SK-N-SH treated with all-trans-retinoic acid at 6 μM for 48 hours (cell line): ENCODE measurements around the gene SIRT7.

Experiments used
- ARNTL ChIP-seq: fragments of 450-650 bp; formaldehyde crosslinking; IDR thresholded peaks from 2 replicates; pipeline ENCODE4 v1.5.0; 2020; ENCODE audit warnings: low read depth, mild to moderate bottlenecking, moderate library complexity, borderline replicate concordance
- ESRRG ChIP-seq: fragments of 250-450 bp; sonication (Bioruptor Pico); IDR thresholded peaks from 2 replicates; pipeline ENCODE4 v1.6.1; 2021; ENCODE audit warnings: mild to moderate bottlenecking
- GLIS3 ChIP-seq: fragments of 250-450 bp; sonication (Bioruptor Pico); IDR thresholded peaks from 2 replicates; pipeline ENCODE4 v1.5.0; 2020; ENCODE audit warnings: mild to moderate bottlenecking, moderate library complexity
- ISL1 ChIP-seq: fragments of 250-450 bp; sonication (Bioruptor Pico); IDR thresholded peaks from 2 replicates; pipeline ENCODE4 v2.1.2; 2022; ENCODE audit warnings: mild to moderate bottlenecking, moderate library complexity
- PPARA ChIP-seq: fragments of 250-450 bp; sonication (Bioruptor Pico); IDR thresholded peaks from 2 replicates; pipeline ENCODE4 v1.5.0; 2020; ENCODE audit warnings: mild to moderate bottlenecking, borderline replicate concordance
- RARB ChIP-seq: fragments of 250-450 bp; sonication (Bioruptor Pico); IDR thresholded peaks from 2 replicates; pipeline ENCODE4 v1.8.0; 2021; ENCODE audit warnings: mild to moderate bottlenecking, moderate library complexity
- SNAI2 ChIP-seq: fragments of 250-450 bp; sonication (Bioruptor Pico); IDR thresholded peaks from 2 replicates; pipeline ENCODE4 v1.5.0; 2020; ENCODE audit warnings: mild to moderate bottlenecking, moderate library complexity
- ZC3H10 ChIP-seq: fragments of 250-450 bp; sonication (Bioruptor Pico); IDR thresholded peaks from 2 replicates; pipeline ENCODE4 v1.5.1; 2021; ENCODE audit warnings: mild to moderate bottlenecking, moderate library complexity
- ZFP3 ChIP-seq: fragments of 250-450 bp; sonication (Bioruptor Pico); IDR thresholded peaks from 2 replicates; pipeline ENCODE4 v1.5.0; 2020; ENCODE audit warnings: mild to moderate bottlenecking, moderate library complexity
- ZNF70 ChIP-seq: fragments of 450-650 bp; formaldehyde crosslinking; IDR thresholded peaks from 2 replicates; pipeline ENCODE4 v1.5.0; 2020; ENCODE audit warnings: mild to moderate bottlenecking, moderate library complexity

DNA sequence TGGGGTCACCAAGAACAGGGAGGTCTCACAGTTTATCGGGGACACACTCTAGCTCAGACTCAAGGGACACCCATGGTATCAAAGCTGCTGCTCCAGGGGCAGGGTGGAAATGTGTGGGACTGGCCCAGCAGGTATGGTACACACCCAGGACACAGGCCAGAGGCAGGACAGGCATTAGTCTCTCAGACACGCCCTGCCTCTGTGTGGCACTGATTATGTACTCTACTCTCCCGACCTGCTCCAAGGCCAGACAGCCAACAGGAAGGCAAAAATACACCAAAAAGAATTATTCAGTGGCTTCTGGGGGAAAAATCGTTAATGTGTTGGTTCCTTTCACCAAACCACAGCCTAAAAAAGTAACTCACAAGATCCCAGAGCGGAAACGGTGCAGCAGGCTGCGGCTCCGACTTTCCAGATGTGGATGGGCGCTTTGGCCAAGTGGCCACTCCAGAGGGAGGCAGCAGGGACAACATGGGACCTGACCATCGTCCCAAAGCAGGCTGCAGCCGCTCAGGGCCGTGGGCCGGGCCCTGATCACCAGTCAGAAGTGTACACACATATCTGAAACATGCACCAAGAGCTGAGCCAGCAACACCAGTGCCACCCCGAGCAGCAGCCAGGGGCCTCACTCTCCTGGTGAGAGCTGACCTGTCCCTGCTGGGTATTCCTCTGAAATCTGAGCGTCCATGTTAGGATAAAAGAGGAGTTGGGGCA is 1.0 kb upstream of the SIRT7 start:
- no peak for TF ChIP-seq PPARA
- no peak for TF ChIP-seq ISL1 (CRISPR knock-in tag)
- no peak for TF ChIP-seq SNAI2 (CRISPR knock-in tag)
- TF ChIP-seq ZC3H10 = no peak
- no peak for TF ChIP-seq ARNTL (CRISPR knock-in tag)
- no peak for TF ChIP-seq GLIS3 (CRISPR knock-in tag)
- TF ChIP-seq RARB = no peak
- TF ChIP-seq ESRRG (CRISPR knock-in tag) = no peak
- no peak for TF ChIP-seq ZFP3
- no peak for TF ChIP-seq ZNF70 (CRISPR knock-in tag)
